Memory B cell (primary cell): ENCODE measurements around the gene MFSD2A.
A peak's percentile ranks its signal among the peaks of the same experiment; 100 is the strongest.
"Not testable (repeated sequence)": the region's sequence is repeated elsewhere in the genome, so short reads cannot be mapped to it uniquely, and the experiment has no call there.

Experiments used
- ATAC-seq: fragments of 150-1000 bp; cut with Tn5 transposase; 2 replicates; pipeline ENCODE4 v1.10.0; 2021; ENCODE audit warnings: low read depth, mild to moderate bottlenecking, moderate library complexity
- DNase-seq, 2 donors: peaks; one replicate each; pipeline ENCODE4 v3.0.0; 2022; ENCODE audit warnings: low spot score in 2 of 2
- H3K27ac Mint-ChIP-seq: one replicate; pipeline ENCODE4 v1.8.0; 2022; ENCODE audit warnings: mild to moderate bottlenecking, moderate library complexity, mixed read lengths
- H3K27me3 Mint-ChIP-seq: one replicate; pipeline ENCODE4 v1.8.0; 2022; ENCODE audit warnings: mixed read lengths
- H3K36me3 Mint-ChIP-seq: one replicate; pipeline ENCODE4 v1.8.0; 2022; ENCODE audit warnings: mild to moderate bottlenecking, mixed read lengths
- H3K4me1 Mint-ChIP-seq: one replicate; pipeline ENCODE4 v1.8.0; 2022; ENCODE audit warnings: mixed read lengths
- H3K4me3 Mint-ChIP-seq: one replicate; pipeline ENCODE4 v1.8.0; 2022; ENCODE audit warnings: mild to moderate bottlenecking, moderate library complexity, mixed read lengths
- H3K9me3 Mint-ChIP-seq: one replicate; pipeline ENCODE4 v1.8.0; 2022; ENCODE audit warnings: mixed read lengths

The MFSD2A gene

DNA sequence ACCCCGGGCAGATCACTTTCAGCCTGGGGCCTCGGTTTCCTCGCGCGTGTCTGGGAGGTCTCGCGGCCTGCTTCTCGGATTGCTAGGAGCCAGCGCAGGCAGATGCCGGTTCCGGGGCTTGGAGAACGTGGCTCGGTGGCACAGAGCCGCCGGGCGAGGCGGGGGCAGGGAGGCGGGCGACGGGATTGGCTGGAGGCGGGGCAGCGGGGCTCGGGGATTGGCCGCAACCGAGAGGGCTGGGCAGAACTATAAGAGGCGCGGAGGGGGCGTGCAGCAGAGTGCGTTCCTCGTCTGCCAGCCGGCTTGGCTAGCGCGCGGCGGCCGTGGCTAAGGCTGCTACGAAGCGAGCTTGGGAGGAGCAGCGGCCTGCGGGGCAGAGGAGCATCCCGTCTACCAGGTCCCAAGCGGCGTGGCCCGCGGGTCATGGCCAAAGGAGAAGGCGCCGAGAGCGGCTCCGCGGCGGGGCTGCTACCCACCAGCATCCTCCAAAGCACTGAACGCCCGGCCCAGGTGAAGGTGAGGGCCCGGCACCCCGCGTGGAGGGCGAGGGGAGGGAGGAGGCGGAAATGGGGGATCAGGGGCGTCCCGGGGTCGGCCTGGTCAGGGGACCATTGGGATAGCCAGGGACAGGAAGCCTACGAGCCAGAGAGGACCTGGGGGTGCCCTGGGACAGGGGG is at the start of gene MFSD2A:
Gene MFSD2A, plus strand, starts transcription at position 276 of the 677 bp plus-strand sequence. Its CDS starts 148 bp downstream, at position 424.
- ATAC-seq = peak; percentile 97
- H3K36me3 Mint-ChIP-seq = peaks cover 2% of the 10 kb centered on the region
- DNase-seq = peak; percentile 78 to 80
- H3K4me3 Mint-ChIP-seq = peak within 1 kb of the TSS; percentile 93
- H3K27ac Mint-ChIP-seq = peak within 1 kb of the TSS; percentile 38
- no peaks in the 10 kb centered on the region for H3K27me3 Mint-ChIP-seq
- H3K4me1 Mint-ChIP-seq = peaks cover 31% of the 10 kb centered on the region
- no peaks in the 10 kb centered on the region for H3K9me3 Mint-ChIP-seq

DNA sequence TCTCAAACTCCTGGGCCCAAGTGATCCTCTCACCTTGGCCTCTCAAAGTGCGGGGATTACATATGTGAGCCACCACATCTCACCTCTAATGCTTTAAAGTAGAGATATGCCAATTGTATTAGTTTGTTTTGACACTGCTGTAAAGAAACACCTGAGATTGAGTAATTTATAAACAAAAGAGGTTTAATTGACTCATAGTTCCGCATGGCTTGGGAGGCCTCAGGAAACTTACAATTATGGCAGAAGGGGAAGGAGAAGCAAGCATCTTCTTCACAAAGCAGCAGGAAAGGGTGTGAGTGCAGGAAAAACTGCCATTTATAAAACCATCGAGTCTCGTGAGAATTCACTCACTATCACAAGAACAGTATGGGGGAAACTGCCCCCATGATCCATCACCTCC is 49.8 kb upstream of the MFSD2A start:
- Mint-ChIP-seq H3K27me3 (peaks cover 20% of the 10 kb centered on the region), H3K4me3 (no peak overlapping the region), H3K4me1 (peaks cover 10% of the 10 kb centered on the region), H3K9me3 (peaks cover 6% of the 10 kb centered on the region), H3K27ac (no peak overlapping the region), H3K36me3 (peaks cover 3% of the 10 kb centered on the region)
- ATAC-seq (no peak), DNase-seq (no peak)

DNA sequence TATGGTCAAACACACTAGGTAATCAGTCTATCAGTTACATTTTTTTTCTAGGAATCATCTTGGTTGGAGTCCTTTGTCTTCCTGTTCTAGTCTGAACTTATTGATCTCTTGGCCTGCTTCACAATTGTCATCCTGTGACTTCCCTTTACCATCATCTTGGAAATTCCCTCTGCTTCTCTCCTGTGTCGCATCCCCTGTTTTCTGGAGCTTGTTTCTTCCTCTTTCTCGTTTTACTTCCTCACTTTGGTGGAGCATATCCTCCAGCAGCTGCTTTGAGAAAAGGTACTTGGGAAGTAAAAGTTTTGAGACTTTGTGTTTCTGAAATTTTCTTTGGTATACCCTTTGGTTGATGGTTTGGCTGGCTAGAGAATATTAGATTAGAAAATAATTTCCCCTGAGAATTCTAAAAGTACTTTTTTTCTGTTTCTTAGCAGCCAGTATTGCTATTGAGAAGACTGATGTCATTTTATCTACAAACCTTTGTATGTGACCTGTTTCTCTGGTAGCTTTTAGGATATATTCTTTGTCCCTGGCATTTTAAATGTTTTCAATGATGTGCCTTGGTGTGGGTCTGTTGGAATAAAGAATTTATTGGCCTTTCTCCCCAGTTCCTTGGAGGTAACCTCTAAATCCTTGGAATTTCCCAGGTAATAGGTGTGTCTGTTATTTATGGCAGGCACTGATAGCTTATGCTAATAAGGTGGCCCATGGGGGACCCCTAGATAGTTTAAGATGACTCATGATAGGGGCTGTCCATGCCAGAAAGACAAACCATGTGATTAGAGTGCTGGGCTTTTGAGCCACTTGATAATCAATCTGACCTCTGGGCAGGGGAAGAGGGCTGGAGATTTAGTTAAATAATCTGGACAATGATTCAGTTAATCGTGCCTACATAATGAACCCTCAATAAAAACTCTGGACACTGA is 47.2 kb upstream of the MFSD2A start:
- peaks cover 3% of the 10 kb centered on the region for H3K36me3 Mint-ChIP-seq
- H3K4me3 Mint-ChIP-seq = no peak overlapping the region
- peaks cover 21% of the 10 kb centered on the region for H3K27me3 Mint-ChIP-seq
- H3K27ac Mint-ChIP-seq = no peak overlapping the region
- no peak for DNase-seq
- peaks cover 7% of the 10 kb centered on the region for H3K4me1 Mint-ChIP-seq
- peak; percentile 53 for ATAC-seq
- H3K9me3 Mint-ChIP-seq = peaks cover 6% of the 10 kb centered on the region

DNA sequence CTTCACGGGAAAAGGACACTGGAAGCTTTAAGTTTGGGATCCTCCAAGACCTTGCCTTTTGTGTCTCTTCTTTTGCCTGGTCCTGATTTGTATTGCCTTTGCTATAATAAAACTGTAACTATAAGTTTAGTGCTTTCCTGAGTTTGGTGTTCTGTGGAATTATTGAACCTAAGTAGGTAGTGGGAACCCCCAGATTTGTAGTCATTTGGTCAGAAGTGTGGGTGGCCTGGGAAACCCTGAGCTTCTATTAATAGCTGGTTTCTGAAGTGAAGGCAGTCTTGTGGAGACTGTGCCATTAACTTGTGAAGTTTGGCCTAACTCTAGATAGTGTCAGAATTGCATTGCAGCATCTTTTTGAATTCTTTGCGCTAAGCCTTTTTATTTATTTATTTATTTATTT is 46.4 kb upstream of the MFSD2A start:
- ATAC-seq = no peak

DNA sequence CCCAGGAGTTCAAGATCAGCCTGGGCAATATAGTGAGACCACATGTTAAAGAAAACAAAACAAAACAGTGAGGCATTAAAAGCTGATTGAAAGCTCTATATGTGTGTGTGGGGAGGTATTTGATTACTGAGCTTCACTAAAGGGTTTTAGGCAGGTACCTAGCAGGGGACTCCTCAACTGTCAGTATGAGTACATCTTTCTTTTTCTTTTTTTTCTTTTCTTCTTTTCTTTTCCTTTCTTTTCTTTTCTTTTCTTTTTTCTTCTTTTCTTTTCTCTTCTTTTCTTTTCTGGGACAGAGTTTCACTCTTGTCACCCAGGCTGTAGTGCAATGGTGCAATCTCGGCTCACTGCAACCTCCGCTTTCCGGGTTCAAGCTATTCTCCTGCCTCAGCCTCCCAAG is 44.7 kb upstream of the MFSD2A start:
- Mint-ChIP-seq H3K27me3 (peaks cover 19% of the 10 kb centered on the region), H3K4me1 (peaks cover 3% of the 10 kb centered on the region), H3K4me3 (no peak overlapping the region), H3K27ac (no peak overlapping the region), H3K9me3 (peaks cover 6% of the 10 kb centered on the region), H3K36me3 (peaks cover 3% of the 10 kb centered on the region)
- ATAC-seq = no peak
- DNase-seq = no peak

More for the DNA sequence above, 46.4 kb upstream of the MFSD2A start:
- Mint-ChIP-seq H3K36me3 (peaks cover 3% of the 10 kb centered on the region), H3K27ac (no peak overlapping the region), H3K27me3 (peaks cover 19% of the 10 kb centered on the region), H3K9me3 (peaks cover 6% of the 10 kb centered on the region), H3K4me1 (peaks cover 3% of the 10 kb centered on the region), H3K4me3 (no peak overlapping the region)
- DNase-seq = no peak

DNA sequence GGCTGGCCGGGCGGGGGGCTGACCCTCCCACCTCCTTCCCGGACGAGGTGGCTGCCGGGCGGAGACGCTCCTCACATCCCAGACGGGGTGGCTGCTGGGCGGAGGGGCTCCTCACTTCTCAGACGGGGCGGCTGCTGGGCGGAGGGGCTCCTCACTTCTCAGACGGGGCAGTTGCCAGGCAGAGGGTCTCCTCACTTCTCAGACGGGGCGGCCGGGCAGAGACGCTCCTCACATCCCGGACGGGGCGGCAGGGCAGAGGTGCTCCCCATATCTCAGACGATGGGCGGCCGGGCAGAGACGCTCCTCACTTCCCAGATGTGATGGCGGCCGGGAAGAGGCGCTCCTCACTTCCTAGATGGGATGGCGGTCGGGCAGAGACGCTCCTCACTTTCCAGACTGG is 41.8 kb upstream of the MFSD2A start:
- H3K4me1 Mint-ChIP-seq = not testable (repeated sequence)

DNA sequence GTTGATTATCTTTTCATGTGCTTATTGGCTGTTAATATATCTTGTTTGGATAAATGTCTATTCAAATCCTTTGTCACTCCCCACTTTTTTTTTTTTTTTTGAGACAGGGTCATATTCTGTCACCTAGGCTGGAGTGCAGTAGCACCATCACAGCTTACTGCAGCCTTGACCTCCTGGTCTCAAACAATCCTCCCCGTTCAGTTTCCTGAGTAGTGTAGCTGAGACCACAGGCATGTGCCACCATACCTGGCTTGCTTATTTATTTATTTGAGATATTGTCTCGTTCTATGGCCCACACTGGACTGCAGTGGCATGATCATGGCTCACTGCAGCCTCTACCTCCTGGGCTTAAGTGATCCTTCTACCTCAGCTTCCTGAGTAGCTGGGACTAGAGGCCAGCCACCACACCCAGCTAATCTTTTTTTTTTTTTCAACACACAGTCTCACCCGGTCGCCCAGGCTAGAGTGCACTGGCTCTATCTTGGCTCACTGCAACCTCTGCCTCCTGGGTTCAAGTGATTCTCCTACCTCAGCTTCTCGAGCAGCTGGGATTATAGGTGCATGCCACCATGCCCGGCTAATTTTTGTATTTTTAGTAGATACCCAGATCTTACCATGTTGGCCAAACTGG is 39.3 kb upstream of the MFSD2A start:
- no peak for ATAC-seq
- H3K4me1 Mint-ChIP-seq = peaks cover 5% of the 10 kb centered on the region
- peaks cover 5% of the 10 kb centered on the region for H3K27me3 Mint-ChIP-seq
- no peaks in the 10 kb centered on the region for H3K9me3 Mint-ChIP-seq
- H3K4me3 Mint-ChIP-seq = no peak overlapping the region
- DNase-seq = no peak
- no peak overlapping the region for H3K27ac Mint-ChIP-seq
- H3K36me3 Mint-ChIP-seq = no peaks in the 10 kb centered on the region

More for the DNA sequence above, 41.8 kb upstream of the MFSD2A start:
- ATAC-seq, H3K9me3 Mint-ChIP-seq, DNase-seq, H3K27ac Mint-ChIP-seq, H3K36me3 Mint-ChIP-seq, H3K4me3 Mint-ChIP-seq: not testable (repeated sequence)
- peaks cover 14% of the 10 kb centered on the region for H3K27me3 Mint-ChIP-seq

DNA sequence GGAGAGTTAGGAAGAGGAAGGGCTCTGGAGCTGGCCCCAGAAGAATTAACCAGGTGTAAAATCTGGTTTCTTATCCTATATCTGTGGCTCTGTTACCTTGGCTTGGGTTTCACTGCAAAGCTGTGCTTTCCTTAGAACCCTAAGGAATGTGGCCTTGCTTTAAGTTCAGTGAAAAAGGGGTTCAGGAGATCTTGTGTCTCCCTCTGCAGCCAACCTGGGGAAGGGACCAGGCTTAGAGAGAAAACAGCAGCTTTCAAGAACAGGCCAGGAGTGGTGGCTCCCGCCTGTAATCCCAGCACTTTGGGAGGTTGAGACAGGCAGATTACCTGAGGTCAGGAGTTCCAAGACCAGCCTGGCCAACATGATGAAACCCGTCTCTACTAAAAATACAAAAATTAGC is 37.1 kb upstream of the MFSD2A start:
- Mint-ChIP-seq H3K4me3 (no peak overlapping the region), H3K27ac (no peak overlapping the region), H3K9me3 (no peaks in the 10 kb centered on the region), H3K27me3 (peaks cover 2% of the 10 kb centered on the region), H3K4me1 (peaks cover 5% of the 10 kb centered on the region), H3K36me3 (no peaks in the 10 kb centered on the region)
- no peak for DNase-seq
- ATAC-seq = no peak

DNA sequence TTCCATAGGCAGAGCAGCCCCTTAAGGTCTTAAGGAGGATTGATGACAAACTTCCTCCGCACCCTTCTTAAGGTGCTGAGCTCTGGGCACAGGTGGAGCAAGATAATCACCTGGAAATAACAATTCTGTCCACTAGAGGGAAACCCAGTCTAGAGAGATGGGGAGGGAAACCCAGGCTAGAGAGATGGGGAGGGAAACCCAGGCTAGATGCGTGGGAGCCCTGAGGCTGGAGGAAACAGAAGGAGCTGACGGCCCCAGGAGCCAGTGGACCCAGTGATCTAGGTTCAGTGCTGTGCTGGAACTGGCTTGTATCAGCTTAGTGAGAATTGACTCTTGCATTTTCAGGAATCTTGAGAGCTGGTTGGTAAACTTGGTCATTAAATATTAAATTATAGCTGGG is 35.4 kb upstream of the MFSD2A start:
- Mint-ChIP-seq H3K27ac (no peak overlapping the region), H3K9me3 (no peaks in the 10 kb centered on the region), H3K4me3 (no peak overlapping the region), H3K27me3 (peaks cover 2% of the 10 kb centered on the region), H3K4me1 (peaks cover 5% of the 10 kb centered on the region), H3K36me3 (no peaks in the 10 kb centered on the region)
- ATAC-seq = peak; percentile 100
- peak; percentile 24 to 72 for DNase-seq

DNA sequence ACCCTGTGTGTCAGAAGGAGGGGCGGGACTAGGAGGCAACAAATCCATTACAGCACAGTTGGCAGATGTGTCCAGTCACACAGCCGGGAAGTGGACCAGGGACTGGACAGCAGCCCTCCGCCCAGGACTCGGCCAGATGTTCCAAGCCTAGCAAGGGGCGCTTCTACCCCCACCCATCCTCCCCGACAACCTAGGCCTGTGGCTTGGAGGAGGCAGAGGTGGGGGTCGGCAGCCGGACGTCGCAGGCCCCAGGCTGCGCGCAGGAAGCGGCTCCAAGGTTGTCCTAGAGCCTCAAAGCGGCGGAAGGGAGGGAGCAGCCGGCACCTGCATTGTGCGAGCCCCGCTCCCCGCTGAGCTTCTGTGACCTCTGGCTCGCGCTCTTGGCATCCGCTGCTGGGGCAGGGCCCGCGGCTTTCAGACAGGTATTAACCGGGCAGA is 32.7 kb upstream of the MFSD2A start:
- no peak for ATAC-seq
- H3K9me3 Mint-ChIP-seq = no peaks in the 10 kb centered on the region

DNA sequence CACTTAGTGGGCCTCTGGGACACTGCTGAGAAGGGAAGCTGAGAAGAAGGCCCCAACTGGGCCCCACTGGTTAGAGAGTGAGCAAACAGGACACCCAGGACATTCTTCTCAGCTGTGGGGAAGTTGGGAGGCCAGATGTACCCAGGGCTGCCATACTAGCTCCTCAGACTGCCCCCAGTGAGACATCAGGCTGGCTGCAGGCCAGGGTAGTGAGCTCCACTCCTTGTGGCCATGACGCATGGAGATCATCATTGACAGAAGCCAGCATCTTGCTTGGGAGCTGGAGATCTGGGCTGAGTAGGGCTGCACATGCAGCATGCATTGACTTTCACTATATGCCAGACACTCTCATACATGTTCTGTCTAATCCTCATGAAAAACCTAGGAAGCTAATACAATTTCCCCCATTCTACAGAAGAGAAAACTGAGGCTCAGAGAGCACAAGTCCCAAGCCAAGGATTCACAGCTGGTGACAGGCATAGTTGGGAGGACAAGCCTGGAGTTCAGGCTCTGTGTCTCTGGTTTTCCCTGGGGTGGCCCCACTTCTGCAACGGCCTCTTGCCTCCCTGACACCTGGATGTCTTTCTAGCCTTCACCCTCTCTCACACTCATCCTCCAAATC is 29.1 kb upstream of the MFSD2A start:
- H3K27ac Mint-ChIP-seq = peak overlapping the region; percentile 9
- H3K9me3 Mint-ChIP-seq = no peaks in the 10 kb centered on the region
- H3K27me3 Mint-ChIP-seq = no peaks in the 10 kb centered on the region
- DNase-seq (no peak), ATAC-seq (no peak)
- no peaks in the 10 kb centered on the region for H3K36me3 Mint-ChIP-seq
- H3K4me3 Mint-ChIP-seq = no peak overlapping the region
- H3K4me1 Mint-ChIP-seq = peaks cover 14% of the 10 kb centered on the region

More for the DNA sequence above, 32.7 kb upstream of the MFSD2A start:
- DNase-seq = no peak
- H3K27ac Mint-ChIP-seq = no peak overlapping the region
- H3K27me3 Mint-ChIP-seq = peaks cover 2% of the 10 kb centered on the region
- H3K4me1 Mint-ChIP-seq = peaks cover 17% of the 10 kb centered on the region
- no peak overlapping the region for H3K4me3 Mint-ChIP-seq
- no peaks in the 10 kb centered on the region for H3K36me3 Mint-ChIP-seq

DNA sequence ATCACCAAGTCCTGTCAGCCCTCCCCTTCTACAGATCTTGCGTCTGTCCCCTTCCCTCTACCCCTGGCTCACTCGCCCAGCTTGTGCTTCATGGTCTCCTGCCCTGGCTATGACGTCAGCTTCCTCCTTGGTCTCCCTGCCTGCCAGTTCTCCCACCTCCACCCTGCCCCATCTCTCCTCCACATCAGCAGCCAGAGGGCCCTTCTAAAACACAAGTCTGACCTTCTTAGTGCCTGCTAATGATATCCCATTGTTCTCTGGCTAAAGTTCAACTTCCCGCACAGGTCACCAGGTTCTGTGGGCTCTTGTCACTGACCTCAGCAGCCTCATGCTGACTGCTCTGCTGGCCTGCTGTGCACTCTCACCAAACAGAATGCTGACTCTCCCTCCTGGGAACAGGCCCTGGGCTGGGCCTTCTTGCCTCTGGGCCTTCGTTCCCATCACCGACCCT is 28.6 kb upstream of the MFSD2A start:
- Mint-ChIP-seq H3K27me3 (no peaks in the 10 kb centered on the region), H3K9me3 (no peaks in the 10 kb centered on the region), H3K36me3 (no peaks in the 10 kb centered on the region), H3K4me1 (peaks cover 14% of the 10 kb centered on the region), H3K4me3 (no peak overlapping the region), H3K27ac (peak overlapping the region; percentile 9)
- DNase-seq (no peak), ATAC-seq (peak; percentile 94)

DNA sequence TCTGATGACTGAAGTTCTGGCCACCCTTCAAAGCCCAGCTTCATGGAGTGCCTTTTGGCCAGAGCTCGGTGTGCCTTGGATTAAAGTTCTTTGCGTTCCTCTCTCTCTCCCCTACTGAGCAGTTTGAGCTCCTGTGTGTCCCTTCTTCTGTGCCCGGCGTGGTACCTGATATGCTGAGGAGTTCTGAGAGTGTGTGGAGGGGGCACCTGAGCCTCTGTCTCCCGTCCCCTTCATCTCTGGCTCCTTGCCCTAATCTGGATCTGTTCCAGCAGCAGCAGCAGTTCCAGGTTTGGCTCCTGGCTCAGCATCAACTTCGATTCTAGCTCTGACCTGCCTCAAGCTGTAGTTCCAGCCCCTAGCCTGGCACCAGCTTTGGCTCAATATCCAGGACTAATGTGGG is 28.1 kb upstream of the MFSD2A start:
- no peaks in the 10 kb centered on the region for H3K36me3 Mint-ChIP-seq
- no peaks in the 10 kb centered on the region for H3K9me3 Mint-ChIP-seq
- peaks cover 16% of the 10 kb centered on the region for H3K4me1 Mint-ChIP-seq
- no peaks in the 10 kb centered on the region for H3K27me3 Mint-ChIP-seq
- DNase-seq (no peak), ATAC-seq (no peak)
- no peak overlapping the region for H3K4me3 Mint-ChIP-seq
- H3K27ac Mint-ChIP-seq = peak overlapping the region; percentile 9
